Loucy (cell line): Measurements from ENCODE around the gene VTN.

Source experiments
- H2AFZ ChIP-seq: fragments of 200-600 bp; sonication (generic); 2 replicates; pipeline ENCODE4 v1.6.0; 2016; ENCODE audit warnings: antibody characterized with exemption, mild to moderate bottlenecking, low read length, moderate library complexity
- H3F3A ChIP-seq: fragments of 200-600 bp; 2 replicates; pipeline ENCODE4 v1.6.0; 2016; ENCODE audit warnings: antibody characterized with exemption, low read depth, mild to moderate bottlenecking
- H3K27me3 ChIP-seq: fragments of 200-600 bp; sonication (generic); 2 replicates; pipeline ENCODE4 v1.6.1; 2014; ENCODE audit warnings: low read length, mild to moderate bottlenecking; ENCODE audit not compliant: insufficient read depth, poor library complexity, severe bottlenecking
- H3K36me3 ChIP-seq: fragments of 200-600 bp; sonication (generic); 2 replicates; pipeline ENCODE4 v1.6.1; 2016; ENCODE audit warnings: low read length; ENCODE audit not compliant: insufficient read depth
- H3K4me1 ChIP-seq: fragments of 200-600 bp; sonication (generic); 2 replicates; pipeline ENCODE4 v1.5.1; 2014; ENCODE audit warnings: low read length, mild to moderate bottlenecking; ENCODE audit not compliant: insufficient read depth, poor library complexity, severe bottlenecking
- H3K4me2 ChIP-seq: fragments of 200-600 bp; sonication (generic); 2 replicates; pipeline ENCODE4 v1.6.0; 2014; ENCODE audit warnings: antibody characterized with exemption, low read length, low read depth, mild to moderate bottlenecking; ENCODE audit not compliant: poor library complexity, severe bottlenecking
- H3K4me3 ChIP-seq: fragments of 200-600 bp; sonication (generic); 2 replicates; pipeline ENCODE4 v1.5.1; 2014; ENCODE audit warnings: low read length, mild to moderate bottlenecking, mixed read lengths; ENCODE audit not compliant: poor library complexity, severe bottlenecking
- H3K79me2 ChIP-seq: fragments of 200-600 bp; sonication (generic); 2 replicates; pipeline ENCODE4 v1.6.1; 2014; ENCODE audit warnings: low read length; ENCODE audit not compliant: insufficient read depth
- H3K9ac ChIP-seq: fragments of 200-600 bp; sonication (generic); 2 replicates; pipeline ENCODE4 v1.6.0; 2014; ENCODE audit warnings: mild to moderate bottlenecking, low read depth, low read length, moderate library complexity; ENCODE audit not compliant: poor library complexity, severe bottlenecking
- H3K9me2 ChIP-seq: fragments of 200-600 bp; sonication (generic); replicated peaks from 2 replicates; pipeline ENCODE4 v1.6.1; 2016; ENCODE audit warnings: low read depth, low read length, mixed read lengths
- H3K9me3 ChIP-seq: fragments of 200-600 bp; sonication (generic); 2 replicates; pipeline ENCODE4 v1.6.1; 2014; ENCODE audit warnings: mild to moderate bottlenecking, antibody characterized with exemption, low read length, low read depth; ENCODE audit not compliant: insufficient read depth
- H4K20me1 ChIP-seq: fragments of 200-600 bp; sonication (generic); 2 replicates; pipeline ENCODE4 v1.6.0; 2014; ENCODE audit warnings: antibody characterized with exemption, low read length, mild to moderate bottlenecking; ENCODE audit not compliant: insufficient read depth, poor library complexity, severe bottlenecking
- EZH2phosphoT487 ChIP-seq: fragments of 200-600 bp; IDR thresholded peaks from 2 replicates; pipeline ENCODE4 v1.6.1; 2018; ENCODE audit warnings: antibody characterized with exemption, mild to moderate bottlenecking, moderate library complexity, borderline replicate concordance
- TF ChIP-seq, protein P1 (sequence below): fragments of 200-600 bp; sonication (generic); conservative IDR thresholded peaks from 2 replicates; pipeline ENCODE4 v1.5.1; 2014; ENCODE audit warnings: mild to moderate bottlenecking, antibody characterized with exemption, low read length

The VTN gene

DNA sequence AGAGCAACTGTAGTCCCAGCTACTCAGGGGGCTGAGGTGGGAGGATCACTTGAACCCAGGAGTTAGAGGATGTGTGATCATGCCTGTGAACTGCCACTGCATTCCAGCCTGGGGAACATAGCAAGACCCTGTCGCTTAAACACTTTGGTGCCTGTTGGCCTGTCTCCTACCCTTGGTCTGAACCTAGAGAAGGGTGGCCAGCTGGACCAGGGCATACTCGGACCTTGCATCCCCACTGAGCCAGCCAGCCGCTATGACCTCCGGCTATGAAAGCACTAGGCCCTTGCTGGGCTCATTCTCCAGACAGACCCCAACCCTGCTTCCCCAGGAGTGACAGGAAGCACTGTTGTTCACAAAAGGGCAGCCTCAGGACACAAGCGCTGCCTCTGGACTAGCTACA, 39.4 kb downstream of the VTN start:
- no peak for TF ChIP-seq EZH2phosphoT487
- TF ChIP-seq, protein P1, sequence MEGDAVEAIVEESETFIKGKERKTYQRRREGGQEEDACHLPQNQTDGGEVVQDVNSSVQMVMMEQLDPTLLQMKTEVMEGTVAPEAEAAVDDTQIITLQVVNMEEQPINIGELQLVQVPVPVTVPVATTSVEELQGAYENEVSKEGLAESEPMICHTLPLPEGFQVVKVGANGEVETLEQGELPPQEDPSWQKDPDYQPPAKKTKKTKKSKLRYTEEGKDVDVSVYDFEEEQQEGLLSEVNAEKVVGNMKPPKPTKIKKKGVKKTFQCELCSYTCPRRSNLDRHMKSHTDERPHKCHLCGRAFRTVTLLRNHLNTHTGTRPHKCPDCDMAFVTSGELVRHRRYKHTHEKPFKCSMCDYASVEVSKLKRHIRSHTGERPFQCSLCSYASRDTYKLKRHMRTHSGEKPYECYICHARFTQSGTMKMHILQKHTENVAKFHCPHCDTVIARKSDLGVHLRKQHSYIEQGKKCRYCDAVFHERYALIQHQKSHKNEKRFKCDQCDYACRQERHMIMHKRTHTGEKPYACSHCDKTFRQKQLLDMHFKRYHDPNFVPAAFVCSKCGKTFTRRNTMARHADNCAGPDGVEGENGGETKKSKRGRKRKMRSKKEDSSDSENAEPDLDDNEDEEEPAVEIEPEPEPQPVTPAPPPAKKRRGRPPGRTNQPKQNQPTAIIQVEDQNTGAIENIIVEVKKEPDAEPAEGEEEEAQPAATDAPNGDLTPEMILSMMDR: no peak
- H3K4me1 ChIP-seq: peaks cover 10% of the 10 kb centered on the region
- no peak overlapping the region for H3K4me2 ChIP-seq
- H3K36me3 ChIP-seq: peaks cover 39% of the 10 kb centered on the region; the same call in 1 of the 2 replicates
- no peaks in the 10 kb centered on the region for H3K27me3 ChIP-seq
- H3K79me2 ChIP-seq: peaks cover 26% of the 10 kb centered on the region; the same call in 1 of the 2 replicates
- no peak overlapping the region for H3K9ac ChIP-seq
- H2AFZ ChIP-seq: no peak overlapping the region
- H3F3A ChIP-seq: no peaks in the 10 kb centered on the region; the same call in 1 of the 2 replicates
- H3K4me3 ChIP-seq: no peak overlapping the region
- no peaks in the 10 kb centered on the region for H3K9me2 ChIP-seq
- H4K20me1 ChIP-seq: peaks cover under 1% of the 10 kb centered on the region
- no peaks in the 10 kb centered on the region for H3K9me3 ChIP-seq

DNA sequence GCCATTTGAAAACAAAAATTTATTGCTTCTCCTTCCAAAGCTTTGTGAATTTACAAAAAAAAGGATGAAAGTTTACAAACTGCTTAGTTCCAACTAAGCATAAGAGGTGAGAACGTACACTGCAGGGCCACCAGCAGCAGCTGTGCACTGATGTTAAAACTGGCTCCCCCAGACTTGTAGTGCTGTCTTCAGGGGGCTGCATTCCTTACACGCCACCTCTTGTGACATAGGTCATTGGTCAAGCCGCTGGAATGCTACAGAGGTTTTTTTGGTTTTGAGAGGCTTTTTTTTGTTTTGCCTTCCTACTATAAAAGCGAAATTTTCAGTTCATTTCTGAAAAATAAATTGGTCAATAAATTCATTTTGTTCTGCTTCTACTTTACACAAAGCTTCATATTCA, 41.8 kb downstream of the VTN start:
- H4K20me1 ChIP-seq: peaks cover 23% of the 10 kb centered on the region
- no peak overlapping the region for H3K4me3 ChIP-seq
- H3K9me2 ChIP-seq: no peaks in the 10 kb centered on the region
- H2AFZ ChIP-seq: no peak overlapping the region
- no peak for TF ChIP-seq EZH2phosphoT487
- TF ChIP-seq, protein P1: no peak
- no peaks in the 10 kb centered on the region for H3K27me3 ChIP-seq
- H3K79me2 ChIP-seq: peaks cover 33% of the 10 kb centered on the region
- H3K4me2 ChIP-seq: no peak overlapping the region
- no peaks in the 10 kb centered on the region; the same call in 1 of the 2 replicates for H3F3A ChIP-seq
- H3K9me3 ChIP-seq: no peaks in the 10 kb centered on the region
- H3K36me3 ChIP-seq: peaks cover 42% of the 10 kb centered on the region; the same call in 1 of the 2 replicates
- no peak overlapping the region for H3K9ac ChIP-seq
- H3K4me1 ChIP-seq: peaks cover 12% of the 10 kb centered on the region

DNA sequence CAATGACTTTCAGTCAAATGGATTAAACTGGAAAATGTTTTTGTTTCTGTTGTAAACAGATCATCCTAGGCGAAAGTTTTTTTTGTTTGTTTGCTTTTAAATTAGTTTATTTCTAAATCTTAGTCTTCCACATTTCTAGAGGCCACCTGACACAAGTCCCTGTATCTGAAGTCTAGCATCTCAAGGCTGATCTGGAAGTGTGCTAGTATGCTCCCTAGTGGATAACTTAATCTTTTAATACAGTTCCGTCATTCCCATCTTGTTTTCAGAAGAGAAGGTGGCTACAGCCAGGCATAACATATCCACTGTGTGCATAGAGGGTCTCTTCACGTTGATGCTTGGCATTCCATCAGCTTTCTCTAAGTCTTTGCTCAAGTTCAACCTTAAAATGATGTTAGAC, 42.4 kb downstream of the VTN start:
- Histone ChIP-seq H2AFZ (no peak overlapping the region), H3K36me3 (peaks cover 42% of the 10 kb centered on the region; the same call in 1 of the 2 replicates)

More for the DNA sequence above, 42.4 kb downstream of the VTN start:
- no peaks in the 10 kb centered on the region for H3K9me3 ChIP-seq
- no peak overlapping the region for H3K9ac ChIP-seq
- peaks cover 16% of the 10 kb centered on the region for H3K4me1 ChIP-seq
- H3K27me3 ChIP-seq: no peaks in the 10 kb centered on the region
- H3K79me2 ChIP-seq: peaks cover 40% of the 10 kb centered on the region
- H3F3A ChIP-seq: no peaks in the 10 kb centered on the region; the same call in 1 of the 2 replicates
- H3K4me2 ChIP-seq: no peak overlapping the region
- no peak for TF ChIP-seq EZH2phosphoT487
- TF ChIP-seq, protein P1: no peak
- peaks cover 28% of the 10 kb centered on the region for H4K20me1 ChIP-seq
- H3K9me2 ChIP-seq: no peaks in the 10 kb centered on the region
- H3K4me3 ChIP-seq: no peak overlapping the region
